ES-I3 (cell line): ENCODE data around the gene FLG2.

Experiments used
- H3K36me3 ChIP-seq: 2 replicates; pipeline ENCODE4 v1.6.1; 2013; ENCODE audit warnings: mild to moderate bottlenecking, low read length, control low read depth, moderate library complexity; ENCODE audit not compliant: insufficient read depth
- H3K4me1 ChIP-seq: 2 replicates; pipeline ENCODE4 v1.6.1; 2013; ENCODE audit warnings: mild to moderate bottlenecking, control low read depth, low read length; ENCODE audit not compliant: insufficient read depth
- H3K9ac ChIP-seq: 2 replicates; pipeline ENCODE4 v1.6.1; 2013; ENCODE audit warnings: low read depth, mild to moderate bottlenecking, low read length, moderate library complexity
- H3K9me3 ChIP-seq: 2 replicates; pipeline ENCODE4 v1.6.1; 2013; ENCODE audit warnings: mild to moderate bottlenecking, low read length, moderate library complexity; ENCODE audit not compliant: control insufficient read depth, insufficient read depth

The FLG2 gene

DNA sequence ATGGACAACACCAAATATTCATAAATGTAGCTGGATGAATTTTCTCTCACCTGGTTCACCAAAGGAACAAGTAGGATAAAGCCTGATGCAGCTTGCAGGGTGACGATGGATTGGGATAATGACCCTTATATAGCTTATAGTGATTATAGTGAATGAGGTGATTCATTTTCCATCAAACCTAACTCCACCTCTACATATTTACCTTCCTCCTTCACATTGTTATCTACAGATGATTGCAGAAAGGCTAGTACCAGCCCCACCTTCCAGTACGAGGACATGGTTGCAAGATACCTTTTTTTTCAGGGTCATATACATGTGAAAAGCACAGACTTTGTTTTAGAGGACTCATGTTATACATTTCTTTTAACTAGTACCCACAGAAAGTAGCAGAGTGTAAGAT, at the start of gene FLG2:
TSS of gene FLG2 (minus strand) at position 101 of the 400 bp plus-strand sequence. CDS start 1,122 bp downstream, outside the sequence.
- H3K9ac ChIP-seq, result no peak within 1 kb of the TSS
- H3K9me3 ChIP-seq, result no peaks in the 10 kb centered on the region

DNA sequence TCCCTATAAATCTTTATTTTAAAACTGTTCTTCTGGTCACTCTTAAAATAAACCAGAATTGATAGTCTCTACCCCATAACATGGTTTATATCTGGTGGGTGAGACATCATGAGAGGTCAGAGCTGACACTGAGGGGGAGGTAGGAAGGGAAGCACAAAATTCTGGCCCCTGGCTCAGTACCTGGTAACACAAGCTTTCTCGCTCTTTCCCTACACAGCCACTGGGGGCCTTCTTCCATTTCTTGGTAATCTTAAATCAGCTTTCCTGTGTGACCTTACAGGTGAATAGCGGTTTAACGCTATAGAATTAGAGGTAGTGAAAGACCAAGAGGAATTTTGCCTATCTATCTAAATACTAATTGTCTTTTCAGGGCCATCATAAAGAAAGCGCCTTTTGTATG, 48.9 kb upstream of the FLG2 start:
- no peak overlapping the region for H3K9ac ChIP-seq
- H3K36me3 ChIP-seq, result no peaks in the 10 kb centered on the region
- no peaks in the 10 kb centered on the region for H3K9me3 ChIP-seq
- no peaks in the 10 kb centered on the region for H3K4me1 ChIP-seq

More for the DNA sequence above, at the start of gene FLG2:
- H3K36me3 ChIP-seq, result no peaks in the 10 kb centered on the region
- H3K4me1 ChIP-seq, result no peaks in the 10 kb centered on the region

DNA sequence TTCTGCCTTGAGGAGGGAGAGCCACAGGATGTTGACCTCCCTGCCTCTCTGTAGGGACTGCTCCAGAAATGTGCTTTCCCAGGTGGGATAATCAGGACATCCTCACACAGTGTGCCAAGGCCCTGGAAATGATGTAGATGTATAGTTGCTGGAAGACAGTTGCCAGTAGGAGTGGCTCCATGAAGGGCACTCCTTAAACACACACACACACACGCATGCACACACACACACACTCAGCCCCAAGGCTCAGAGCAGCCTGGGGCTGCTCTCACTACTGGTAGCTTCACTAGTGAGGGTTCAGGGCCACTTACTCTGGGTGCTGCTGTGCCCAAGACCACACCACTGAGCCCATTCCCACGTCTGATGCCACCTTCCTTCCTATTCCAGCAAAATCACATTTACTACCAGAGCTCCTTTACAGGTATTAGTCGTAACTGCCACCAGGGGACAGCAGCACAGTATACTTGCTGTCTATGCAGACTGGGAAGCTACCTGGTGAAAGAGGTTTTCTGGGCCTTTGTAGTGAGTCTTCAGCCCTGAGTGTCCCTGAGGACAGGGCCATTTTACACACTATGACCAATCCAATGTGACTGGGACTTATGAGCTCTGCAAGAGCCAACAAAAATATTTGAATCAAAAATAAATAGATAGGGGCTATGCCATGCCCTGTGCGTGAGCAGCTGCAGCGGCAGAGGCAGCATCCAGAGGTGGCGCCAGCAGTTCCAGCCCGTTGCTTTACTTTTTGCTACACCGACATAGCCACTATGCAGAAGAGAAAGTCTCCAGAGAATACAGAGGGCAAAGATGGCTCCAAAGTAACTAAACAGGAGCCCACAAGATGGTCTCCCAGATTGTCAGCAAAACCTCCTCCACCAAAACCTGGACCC, 39.2 kb upstream of the FLG2 start:
- H3K4me1 ChIP-seq, result no peaks in the 10 kb centered on the region
- H3K36me3 ChIP-seq, result no peaks in the 10 kb centered on the region
- H3K9me3 ChIP-seq, result no peaks in the 10 kb centered on the region

DNA sequence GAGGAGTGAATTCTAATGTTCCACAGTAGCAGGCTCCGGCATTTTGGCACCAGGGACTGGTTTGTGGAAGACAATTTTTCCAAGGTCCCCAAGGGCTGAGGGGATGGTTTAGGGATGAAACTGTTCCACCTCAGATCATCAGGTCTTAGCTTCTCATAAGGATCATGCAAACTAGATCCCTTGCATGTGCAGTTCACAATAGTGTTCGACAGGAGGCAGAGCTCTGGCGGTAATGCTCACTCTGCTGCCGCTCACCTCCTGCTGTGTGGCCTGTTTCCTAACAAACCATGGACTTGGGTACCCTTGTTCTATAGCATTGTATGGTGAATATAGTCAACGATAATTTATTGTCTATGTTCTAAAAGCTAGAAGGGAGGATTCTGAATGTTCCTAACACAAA, 37.7 kb upstream of the FLG2 start:
- Histone ChIP-seq H3K9ac (no peak overlapping the region), H3K9me3 (no peaks in the 10 kb centered on the region), H3K36me3 (no peaks in the 10 kb centered on the region), H3K4me1 (no peaks in the 10 kb centered on the region)

More for the DNA sequence above, 39.2 kb upstream of the FLG2 start:
- H3K9ac ChIP-seq, result no peak overlapping the region

DNA sequence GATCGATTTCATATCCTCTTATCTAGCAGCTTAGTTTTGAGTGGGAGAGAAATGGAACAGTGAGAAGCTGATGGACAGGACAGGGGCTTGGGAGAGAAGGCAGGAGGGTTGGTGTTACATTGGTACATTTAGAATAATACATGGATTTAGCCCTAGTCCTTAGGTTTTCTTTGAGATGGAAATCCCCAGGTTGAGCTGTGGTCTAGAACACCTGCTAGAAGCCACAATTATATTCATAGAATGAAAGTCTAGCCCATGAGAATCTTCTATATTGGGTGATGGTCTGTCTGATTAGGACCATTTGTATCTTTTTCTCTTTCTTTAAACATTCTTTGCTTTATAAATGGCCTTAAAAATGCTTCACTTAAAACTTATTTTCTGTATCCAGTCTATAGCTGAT, 34.3 kb upstream of the FLG2 start:
- no peaks in the 10 kb centered on the region for H3K36me3 ChIP-seq
- no peak overlapping the region for H3K9ac ChIP-seq
- no peaks in the 10 kb centered on the region for H3K9me3 ChIP-seq
- H3K4me1 ChIP-seq, result no peaks in the 10 kb centered on the region

DNA sequence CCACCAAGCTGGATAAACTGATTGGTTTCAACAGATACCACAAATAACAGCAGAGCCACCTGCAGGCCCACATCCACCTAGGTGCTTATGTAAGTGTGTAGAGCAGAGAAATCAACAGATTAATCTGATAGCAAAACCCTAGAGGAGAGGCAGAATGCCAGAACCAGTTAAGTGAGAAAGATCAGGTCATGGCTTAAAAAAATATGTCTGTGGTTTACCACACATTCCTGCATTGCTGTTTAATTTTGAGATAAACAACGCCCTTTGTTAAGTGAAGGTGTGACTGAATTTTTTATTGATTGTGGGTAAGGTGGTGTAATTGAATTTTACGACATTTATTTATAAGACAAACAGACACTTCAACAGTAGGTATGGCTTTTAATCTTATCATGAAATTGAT, 33.1 kb upstream of the FLG2 start:
- H3K9ac ChIP-seq, result no peak overlapping the region

DNA sequence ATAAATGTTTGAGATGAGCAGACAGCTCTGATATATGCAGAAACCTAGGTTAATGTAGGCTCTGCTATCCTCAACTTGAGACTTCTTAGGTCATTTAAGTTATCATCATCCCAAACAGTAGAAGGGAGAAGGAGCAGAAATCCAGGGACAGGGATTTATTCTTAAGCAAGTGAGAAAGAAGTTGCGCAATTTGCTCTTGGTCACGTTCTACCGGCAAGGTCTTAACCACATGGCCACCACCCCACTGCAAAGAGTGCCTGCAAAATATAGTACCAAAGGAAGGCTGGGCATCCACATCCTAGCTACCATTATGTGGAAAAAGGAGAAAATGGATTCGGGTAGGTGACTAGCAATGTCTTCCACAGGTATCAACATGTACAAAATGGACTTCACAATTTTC, 29.1 kb upstream of the FLG2 start:
- H3K9ac ChIP-seq, result no peak overlapping the region
- H3K4me1 ChIP-seq, result no peaks in the 10 kb centered on the region
- H3K36me3 ChIP-seq, result no peaks in the 10 kb centered on the region
- no peaks in the 10 kb centered on the region for H3K9me3 ChIP-seq

More for the DNA sequence above, 33.1 kb upstream of the FLG2 start:
- Histone ChIP-seq H3K4me1 (no peaks in the 10 kb centered on the region), H3K9me3 (no peaks in the 10 kb centered on the region), H3K36me3 (no peaks in the 10 kb centered on the region)

DNA sequence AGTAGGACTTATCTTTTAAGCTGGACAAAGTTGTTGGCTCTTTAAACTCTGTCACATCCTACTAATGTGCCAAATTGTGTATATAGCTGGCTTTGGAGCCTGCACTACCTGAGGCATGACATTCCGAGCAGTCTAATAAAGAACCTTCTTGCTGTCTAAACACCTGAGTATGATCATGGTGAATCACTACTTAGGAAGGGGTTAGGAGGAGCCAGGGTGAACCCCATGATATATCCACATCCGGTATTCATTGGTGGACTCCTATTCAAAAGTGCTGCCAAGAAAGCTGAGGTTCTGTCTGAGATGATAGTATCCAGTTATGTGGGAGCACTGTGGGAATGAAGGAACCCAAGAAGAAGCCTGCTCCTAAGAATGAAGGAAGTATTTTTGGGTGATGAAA, 27.1 kb upstream of the FLG2 start:
- Histone ChIP-seq H3K4me1 (no peaks in the 10 kb centered on the region), H3K36me3 (no peaks in the 10 kb centered on the region), H3K9me3 (no peaks in the 10 kb centered on the region)

DNA sequence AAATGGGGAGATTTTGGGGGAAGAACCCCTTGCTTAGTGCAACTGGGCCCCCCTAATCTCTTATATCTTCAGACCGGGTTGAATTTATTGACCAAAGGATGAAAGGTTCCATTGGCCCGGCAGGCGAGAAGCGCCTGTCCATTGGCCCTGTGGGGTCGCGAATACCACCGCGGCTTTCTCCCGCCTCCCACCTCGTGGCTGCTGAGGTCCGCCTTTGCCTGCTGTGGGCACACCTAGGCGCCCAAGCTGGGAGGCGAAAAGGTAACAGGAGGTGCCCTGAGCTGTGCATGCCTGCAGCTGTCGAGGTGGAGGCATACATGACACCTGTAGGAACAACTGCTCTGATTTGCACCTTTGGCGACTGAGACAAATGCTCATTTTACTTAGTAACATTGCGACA, 21.1 kb upstream of the FLG2 start:
- Histone ChIP-seq H3K9me3 (no peaks in the 10 kb centered on the region), H3K9ac (no peak overlapping the region), H3K4me1 (no peaks in the 10 kb centered on the region), H3K36me3 (no peaks in the 10 kb centered on the region)

More for the DNA sequence above, 27.1 kb upstream of the FLG2 start:
- H3K9ac ChIP-seq, result no peak overlapping the region

DNA sequence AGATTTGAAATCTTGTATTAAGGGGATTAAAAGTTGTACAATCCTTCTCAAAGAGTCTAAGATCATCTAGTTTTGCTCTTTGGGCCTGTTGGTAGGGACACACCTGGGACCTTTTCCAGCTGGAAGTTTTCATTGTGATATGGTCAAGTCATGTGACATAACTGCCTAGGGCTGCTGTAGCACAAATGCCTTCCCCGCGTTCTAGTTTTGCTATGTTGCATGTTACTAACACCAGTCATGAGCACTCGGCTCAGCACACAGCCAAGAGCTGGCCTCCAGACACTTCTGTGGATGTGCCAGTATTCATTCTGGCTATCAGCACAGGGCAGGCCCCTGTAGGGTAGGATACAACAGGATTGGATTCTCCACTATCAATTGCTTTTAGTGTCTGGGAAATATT, 14.6 kb upstream of the FLG2 start:
- no peaks in the 10 kb centered on the region for H3K4me1 ChIP-seq
- H3K36me3 ChIP-seq, result no peaks in the 10 kb centered on the region
- no peaks in the 10 kb centered on the region for H3K9me3 ChIP-seq
- H3K9ac ChIP-seq, result no peak overlapping the region

DNA sequence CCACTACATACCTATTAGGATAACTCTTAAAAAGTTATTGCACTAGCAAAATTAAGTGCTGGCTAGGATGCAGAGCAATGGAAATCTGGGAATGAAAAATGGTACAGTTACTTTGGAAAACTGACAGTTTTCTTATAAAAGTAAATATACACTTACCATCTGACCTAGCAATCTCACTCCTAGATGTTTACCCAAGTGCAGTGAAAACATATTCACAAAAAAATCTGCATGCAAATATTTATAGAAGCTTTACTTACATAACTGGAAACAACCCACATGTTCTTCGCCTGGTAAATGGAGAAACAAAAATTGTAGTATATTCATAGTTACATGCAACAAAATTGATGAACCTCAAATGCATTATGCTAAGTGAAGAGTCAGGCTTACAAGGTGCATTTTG, 12.9 kb upstream of the FLG2 start:
- H3K9me3 ChIP-seq, result no peaks in the 10 kb centered on the region
- H3K36me3 ChIP-seq, result no peaks in the 10 kb centered on the region
- H3K9ac ChIP-seq, result no peak overlapping the region
- no peaks in the 10 kb centered on the region for H3K4me1 ChIP-seq

DNA sequence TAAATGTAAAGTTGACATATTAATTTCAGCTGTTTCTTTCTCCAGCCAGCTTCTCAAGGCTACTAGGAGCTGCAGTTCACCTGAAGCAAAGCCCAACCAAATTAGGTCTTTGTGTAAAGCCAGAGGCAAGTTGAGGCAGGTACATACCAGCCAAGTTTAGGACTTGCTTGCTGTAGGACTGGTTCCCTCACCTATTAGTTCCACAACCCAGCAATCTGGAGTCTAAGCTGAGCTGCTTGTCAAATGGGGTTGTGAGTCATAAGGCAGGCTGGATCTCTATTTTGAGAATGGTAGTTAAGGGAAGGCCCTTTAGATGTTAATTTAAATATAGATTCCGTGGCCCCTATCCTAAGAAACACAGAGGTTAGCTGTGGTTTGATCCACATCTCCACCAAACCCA, 7.6 kb upstream of the FLG2 start:
- no peaks in the 10 kb centered on the region for H3K9me3 ChIP-seq

DNA sequence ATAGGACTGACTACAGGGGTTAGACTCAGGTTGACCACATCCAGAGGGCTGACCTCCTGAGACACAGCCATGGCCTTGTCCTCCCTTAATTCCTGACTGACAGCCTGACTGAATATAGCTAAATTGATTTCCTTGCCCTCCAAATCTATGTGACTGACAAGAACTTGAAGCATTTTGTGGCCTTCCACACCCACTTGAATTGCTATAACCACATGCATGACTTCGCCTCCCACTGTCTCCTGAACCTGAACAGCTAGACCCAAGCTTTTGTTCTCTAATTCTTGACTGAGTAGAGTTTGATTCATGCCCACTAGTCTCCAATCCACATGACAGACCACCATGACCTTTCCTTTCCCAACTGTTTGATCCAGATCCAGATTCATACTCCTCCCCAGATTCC, 3.1 kb downstream of the FLG2 start:
- Histone ChIP-seq H3K9ac (no peak overlapping the region), H3K9me3 (no peaks in the 10 kb centered on the region), H3K36me3 (no peaks in the 10 kb centered on the region), H3K4me1 (no peaks in the 10 kb centered on the region)

More for the DNA sequence above, 7.6 kb upstream of the FLG2 start:
- Histone ChIP-seq H3K9ac (no peak overlapping the region), H3K36me3 (no peaks in the 10 kb centered on the region), H3K4me1 (no peaks in the 10 kb centered on the region)

DNA sequence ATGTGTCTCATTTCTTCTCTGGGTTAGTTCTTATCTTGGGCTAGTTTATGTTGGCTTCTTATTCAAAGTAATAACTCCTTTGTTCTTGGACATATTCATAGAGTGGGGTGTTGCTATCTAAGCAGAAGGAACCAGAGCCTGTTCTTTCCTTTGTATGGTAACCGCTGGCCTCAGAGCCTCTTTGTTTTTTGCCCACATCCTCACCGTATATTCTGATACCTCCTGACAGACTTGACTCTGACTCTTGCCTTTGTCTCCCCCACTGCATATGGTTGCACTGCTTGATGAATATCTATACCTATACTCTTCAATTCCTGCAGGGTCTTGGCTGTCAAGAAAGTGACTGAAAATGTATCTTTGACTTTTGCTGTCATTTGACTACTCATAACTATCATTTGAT, 10.2 kb downstream of the FLG2 start:
- Histone ChIP-seq H3K9ac (no peak overlapping the region), H3K9me3 (no peaks in the 10 kb centered on the region), H3K36me3 (no peaks in the 10 kb centered on the region), H3K4me1 (no peaks in the 10 kb centered on the region)

DNA sequence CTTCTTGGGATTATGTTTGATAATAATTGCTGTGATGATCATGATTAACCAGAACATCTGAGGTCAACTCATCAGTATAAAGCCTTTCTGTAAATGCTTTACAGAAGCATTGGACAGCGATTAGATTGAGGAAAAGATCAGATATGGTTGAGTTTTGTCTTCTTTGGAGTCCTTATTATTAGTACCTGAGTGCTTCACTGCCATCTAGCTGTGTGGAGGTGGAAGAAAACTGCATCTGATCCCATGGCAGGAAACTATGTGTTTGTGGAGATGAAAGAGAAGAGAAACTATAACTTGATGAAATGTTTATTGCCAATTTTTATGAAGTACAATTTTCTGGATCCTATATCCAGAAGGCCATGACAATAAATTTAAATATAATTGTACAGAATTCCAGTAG, 11.4 kb downstream of the FLG2 start:
- no peak overlapping the region for H3K9ac ChIP-seq
- H3K9me3 ChIP-seq, result no peaks in the 10 kb centered on the region
- no peaks in the 10 kb centered on the region for H3K4me1 ChIP-seq
- H3K36me3 ChIP-seq, result no peaks in the 10 kb centered on the region
